HG03280 (cell line): ENCODE measurements around the gene FBXW7.

Source experiments
- ATAC-seq: cut with Tn5 transposase; IDR thresholded peaks from one replicate; pipeline ENCODE4 v1.9.1; 2021; ENCODE audit warnings: mild to moderate bottlenecking, moderate library complexity; ENCODE audit not compliant: unreplicated experiment

Gene FBXW7

GRCh38 chr4:152348670-152349069 is 187.2 kb downstream of the FBXW7 start:
- ATAC-seq: no peak

GRCh38 chr4:152346979-152347378 is 188.9 kb downstream of the FBXW7 start:
- ATAC-seq: no peak

- no peak for ATAC-seq
These were observed 189.4 kb downstream of the FBXW7 start for GRCh38 chr4:152346526-152346925.

- no peak for ATAC-seq
These were observed 191.9 kb downstream of the FBXW7 start for GRCh38 chr4:152344001-152344400.

GRCh38 chr4:152342293-152342692 is 193.6 kb downstream of the FBXW7 start:
- no peak for ATAC-seq

GRCh38 chr4:152340818-152341217 is 195.1 kb downstream of the FBXW7 start:
- ATAC-seq: no peak

- ATAC-seq: no peak
These were observed 196.3 kb downstream of the FBXW7 start for GRCh38 chr4:152339576-152339975.

- no peak for ATAC-seq
These were observed 201.0 kb downstream of the FBXW7 start for GRCh38 chr4:152334931-152335330.

GRCh38 chr4:152331042-152331441 is 204.8 kb downstream of the FBXW7 start:
- ATAC-seq: no peak

GRCh38 chr4:152328582-152328981 is 207.3 kb downstream of the FBXW7 start:
- ATAC-seq: no peak

GRCh38 chr4:152327606-152328453 is 208.1 kb downstream of the FBXW7 start:
- ATAC-seq: no peak

- no peak for ATAC-seq
These were observed 210.1 kb downstream of the FBXW7 start for GRCh38 chr4:152325831-152326230.

GRCh38 chr4:152323221-152323620 is 212.7 kb downstream of the FBXW7 start:
- ATAC-seq: no peak

- no peak for ATAC-seq
These were observed 213.2 kb downstream of the FBXW7 start for GRCh38 chr4:152322656-152323055.

GRCh38 chr4:152321923-152322322 is 214.0 kb downstream of the FBXW7 start:
- no peak for ATAC-seq

- no peak for ATAC-seq
These were observed 214.5 kb downstream of the FBXW7 start for GRCh38 chr4:152321398-152321797.

- ATAC-seq: no peak
These were observed 218.9 kb downstream of the FBXW7 start for GRCh38 chr4:152316969-152317368.

- ATAC-seq: no peak
These were observed 225.6 kb downstream of the FBXW7 start for GRCh38 chr4:152310257-152310656.

GRCh38 chr4:152309418-152309817 is 226.5 kb downstream of the FBXW7 start:
- ATAC-seq: no peak

- ATAC-seq: no peak
These were observed 226.9 kb downstream of the FBXW7 start for GRCh38 chr4:152308951-152309350.

- no peak for ATAC-seq
These were observed 228.2 kb downstream of the FBXW7 start for GRCh38 chr4:152307669-152308068.

- no peak for ATAC-seq
These were observed 229.4 kb downstream of the FBXW7 start for GRCh38 chr4:152306541-152306940.

GRCh38 chr4:152304220-152304619 is 231.7 kb downstream of the FBXW7 start:
- peak; percentile 73 for ATAC-seq
